Measurements from ENCODE around the gene IGF2BP1.
"Not testable (repeated sequence)": the region's sequence is repeated elsewhere in the genome, so short reads cannot be mapped to it uniquely, and the experiment has no call there.

Gene IGF2BP1

DNA sequence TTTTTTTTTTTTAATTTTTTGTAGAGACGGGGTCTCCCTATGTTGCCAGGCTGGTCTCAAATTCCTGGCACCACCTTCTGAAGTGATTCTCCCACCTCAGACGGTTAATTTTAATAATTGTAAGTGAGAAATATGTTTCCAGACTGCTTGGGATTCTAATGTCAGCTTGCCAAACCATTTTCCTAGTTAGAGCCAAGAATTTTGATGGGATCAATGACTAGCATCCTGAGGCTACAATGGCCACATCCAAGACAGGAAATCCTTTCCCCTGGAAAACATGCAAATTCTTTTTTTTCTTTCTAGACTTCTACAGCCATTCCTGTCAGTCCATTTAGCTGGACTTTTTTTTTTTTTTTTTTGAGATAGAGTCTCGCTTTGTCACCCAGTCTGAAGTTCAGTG lies 32.6 kb downstream of the IGF2BP1 start:
- H3K4me3 ChIP-seq (replicated peaks; ENCODE audit: low read depth, low read length): no peak overlapping the region
- TF ChIP-seq, protein P1, sequence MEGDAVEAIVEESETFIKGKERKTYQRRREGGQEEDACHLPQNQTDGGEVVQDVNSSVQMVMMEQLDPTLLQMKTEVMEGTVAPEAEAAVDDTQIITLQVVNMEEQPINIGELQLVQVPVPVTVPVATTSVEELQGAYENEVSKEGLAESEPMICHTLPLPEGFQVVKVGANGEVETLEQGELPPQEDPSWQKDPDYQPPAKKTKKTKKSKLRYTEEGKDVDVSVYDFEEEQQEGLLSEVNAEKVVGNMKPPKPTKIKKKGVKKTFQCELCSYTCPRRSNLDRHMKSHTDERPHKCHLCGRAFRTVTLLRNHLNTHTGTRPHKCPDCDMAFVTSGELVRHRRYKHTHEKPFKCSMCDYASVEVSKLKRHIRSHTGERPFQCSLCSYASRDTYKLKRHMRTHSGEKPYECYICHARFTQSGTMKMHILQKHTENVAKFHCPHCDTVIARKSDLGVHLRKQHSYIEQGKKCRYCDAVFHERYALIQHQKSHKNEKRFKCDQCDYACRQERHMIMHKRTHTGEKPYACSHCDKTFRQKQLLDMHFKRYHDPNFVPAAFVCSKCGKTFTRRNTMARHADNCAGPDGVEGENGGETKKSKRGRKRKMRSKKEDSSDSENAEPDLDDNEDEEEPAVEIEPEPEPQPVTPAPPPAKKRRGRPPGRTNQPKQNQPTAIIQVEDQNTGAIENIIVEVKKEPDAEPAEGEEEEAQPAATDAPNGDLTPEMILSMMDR (IDR thresholded peaks at IDR 0.05; ENCODE audit: low read depth, low read length, missing control alignments): no peak

DNA sequence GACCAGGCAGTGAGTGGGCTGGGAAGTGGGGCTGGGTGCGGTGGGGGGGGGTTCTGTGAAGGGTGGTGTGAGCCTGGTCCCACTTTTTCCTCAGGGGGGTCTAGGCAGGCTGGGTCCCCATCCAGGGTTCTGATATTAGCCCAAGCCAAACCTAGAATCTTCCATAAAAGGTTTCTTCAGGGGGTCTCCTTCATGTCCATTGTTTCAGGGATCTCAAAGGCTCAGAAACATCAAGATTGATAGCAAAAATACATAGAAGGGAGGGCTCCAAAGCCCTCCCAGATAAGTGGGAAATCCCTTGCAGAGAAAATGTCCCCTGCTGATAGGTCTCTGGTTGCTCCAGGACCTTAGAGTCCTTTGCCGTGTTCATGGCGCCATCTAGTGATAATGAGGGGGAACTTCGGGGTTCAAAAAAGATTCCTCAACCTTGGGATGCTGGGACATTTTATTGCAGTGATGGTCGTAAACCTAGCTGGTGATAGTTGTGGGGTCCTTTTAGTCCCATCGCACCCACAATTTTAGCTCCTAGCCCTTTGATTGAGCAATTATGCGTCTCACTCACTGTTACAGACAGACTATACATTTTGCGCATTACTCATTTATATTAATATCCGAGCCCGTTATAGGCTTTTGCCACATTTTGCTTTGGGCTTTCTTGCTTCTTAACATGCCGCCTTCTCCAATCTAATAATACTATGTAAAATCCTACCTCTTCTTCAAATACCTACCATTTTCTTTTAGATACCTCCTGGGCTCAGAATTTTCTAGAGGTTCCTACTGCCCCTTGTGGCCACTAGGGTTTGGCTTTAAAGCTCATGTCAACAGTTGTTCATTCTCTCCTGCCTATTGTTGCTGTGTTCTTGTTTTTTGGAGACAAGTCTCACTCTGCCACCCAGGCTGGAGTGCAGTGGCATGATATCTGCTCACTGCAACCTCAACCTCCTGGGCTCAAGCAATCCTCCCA lies 35.1 kb downstream of the IGF2BP1 start:
- H3K4me3 ChIP-seq (replicated peaks; ENCODE audit: low read depth, low read length): no peak overlapping the region

More for the DNA sequence above, 32.6 kb downstream of the IGF2BP1 start:
- no peak for DNase-seq (ENCODE audit: extremely low read depth, low read depth)

DNA sequence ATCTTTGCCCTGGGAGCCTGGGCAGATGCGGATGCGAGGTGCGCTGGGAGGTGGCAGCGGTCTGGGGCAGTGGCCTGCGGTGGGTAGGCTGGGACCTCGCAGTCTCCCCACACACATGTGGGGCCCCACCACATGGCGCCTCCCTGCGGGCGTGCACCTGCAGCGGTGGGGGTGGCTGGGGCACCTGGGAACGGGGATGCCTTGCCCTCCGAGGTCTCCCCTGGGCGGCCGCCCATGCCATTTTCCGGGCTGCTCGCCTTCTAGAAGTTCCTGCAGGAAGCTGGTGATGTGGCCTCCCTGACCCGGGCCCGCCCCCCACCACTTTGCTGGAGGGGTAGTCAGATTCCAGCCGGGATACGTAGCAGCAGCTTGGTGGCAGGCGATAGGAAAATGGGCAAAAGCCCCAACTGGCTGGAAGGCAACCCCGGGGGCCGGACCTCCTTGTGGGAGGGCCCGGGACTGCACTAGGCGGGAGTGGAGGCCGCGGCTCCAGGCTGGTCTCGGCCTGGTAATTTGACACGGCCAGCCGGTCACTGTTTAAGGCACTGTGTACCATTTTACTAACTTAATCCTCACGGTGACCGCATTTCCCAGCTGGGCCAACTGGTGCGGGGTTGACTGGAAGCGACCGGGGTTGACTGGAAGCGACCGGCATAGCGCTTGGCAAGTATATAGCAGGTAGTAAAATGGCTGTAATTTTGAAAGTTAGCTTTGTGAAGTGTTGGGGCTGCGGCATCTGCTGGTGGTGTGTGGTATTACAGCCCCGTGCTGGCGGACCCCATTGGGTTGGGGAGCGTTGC lies 38.5 kb downstream of the IGF2BP1 start:
- TF ChIP-seq, protein P1 (IDR thresholded peaks at IDR 0.05; ENCODE audit: low read depth, low read length, missing control alignments): peak; percentile 74
- no peak overlapping the region for H3K4me3 ChIP-seq (replicated peaks; ENCODE audit: low read depth, low read length)
- no peak for DNase-seq (ENCODE audit: extremely low read depth, low read depth)

More for the DNA sequence above, 35.1 kb downstream of the IGF2BP1 start:
- peak; percentile 50 for DNase-seq (ENCODE audit: extremely low read depth, low read depth)
- TF ChIP-seq, protein P1 (IDR thresholded peaks at IDR 0.05; ENCODE audit: low read depth, low read length, missing control alignments): peak; percentile 70

DNA sequence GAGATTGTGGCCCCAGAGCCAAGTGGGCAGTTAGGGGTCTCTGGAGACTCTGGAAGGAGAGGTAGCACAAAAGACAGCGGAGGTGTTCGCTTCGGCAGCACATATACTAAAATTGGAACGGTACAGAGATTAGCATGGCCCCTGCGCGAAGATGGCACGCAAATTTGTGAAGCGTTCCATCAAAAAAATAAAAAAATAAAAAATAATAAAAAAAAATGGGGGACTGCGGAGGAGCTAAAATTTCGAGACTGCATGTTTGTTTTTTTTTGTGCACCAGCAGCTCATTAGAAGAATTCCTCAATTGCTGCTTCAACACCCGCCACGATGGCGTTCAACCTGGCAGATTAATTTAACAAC lies 39.1 kb downstream of the IGF2BP1 start:
- no peak overlapping the region for H3K4me3 ChIP-seq (replicated peaks; ENCODE audit: low read depth, low read length)

DNA sequence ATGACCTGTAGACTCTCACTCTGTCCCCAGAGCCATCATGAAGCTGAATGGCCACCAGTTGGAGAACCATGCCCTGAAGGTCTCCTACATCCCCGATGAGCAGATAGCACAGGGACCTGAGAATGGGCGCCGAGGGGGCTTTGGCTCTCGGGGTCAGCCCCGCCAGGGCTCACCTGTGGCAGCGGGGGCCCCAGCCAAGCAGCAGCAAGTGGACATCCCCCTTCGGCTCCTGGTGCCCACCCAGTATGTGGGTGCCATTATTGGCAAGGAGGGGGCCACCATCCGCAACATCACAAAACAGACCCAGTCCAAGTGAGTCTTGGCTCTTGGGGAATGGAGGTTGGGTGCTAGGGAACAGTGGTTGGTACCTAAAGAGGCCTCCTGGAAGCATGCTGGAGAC lies 41.0 kb downstream of the IGF2BP1 start:
- no peak overlapping the region for H3K4me3 ChIP-seq (replicated peaks; ENCODE audit: low read depth, low read length)
- no peak for DNase-seq (ENCODE audit: extremely low read depth, low read depth)
- TF ChIP-seq, protein P1 (IDR thresholded peaks at IDR 0.05; ENCODE audit: low read depth, low read length, missing control alignments): no peak

More for the DNA sequence above, 39.1 kb downstream of the IGF2BP1 start:
- TF ChIP-seq, protein P1 (IDR thresholded peaks at IDR 0.05; ENCODE audit: low read depth, low read length, missing control alignments): no peak
- no peak for DNase-seq (ENCODE audit: extremely low read depth, low read depth)

DNA sequence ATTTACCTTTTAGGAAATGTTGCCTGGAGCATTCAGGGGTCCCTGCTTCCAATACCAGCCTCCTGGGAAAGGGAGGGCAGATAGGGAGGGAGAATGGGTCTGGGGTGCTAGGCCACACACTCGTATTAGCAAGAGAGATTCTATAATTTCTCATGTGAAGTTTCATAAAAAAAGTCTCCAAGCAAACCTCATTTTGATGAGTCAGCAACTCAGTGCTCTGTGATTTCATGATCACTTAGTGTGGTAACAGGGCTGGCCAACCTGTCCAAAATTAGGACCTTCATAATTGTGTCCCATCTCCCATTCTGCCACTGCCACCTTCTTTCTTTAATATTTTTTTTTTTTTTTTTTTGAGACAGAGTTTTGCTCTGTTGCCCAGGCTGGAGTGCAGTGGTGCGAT lies 41.4 kb downstream of the IGF2BP1 start:
- H3K4me3 ChIP-seq (replicated peaks; ENCODE audit: low read depth, low read length): no peak overlapping the region
- TF ChIP-seq, protein P1 (IDR thresholded peaks at IDR 0.05; ENCODE audit: low read depth, low read length, missing control alignments): no peak
- no peak for DNase-seq (ENCODE audit: extremely low read depth, low read depth)

DNA sequence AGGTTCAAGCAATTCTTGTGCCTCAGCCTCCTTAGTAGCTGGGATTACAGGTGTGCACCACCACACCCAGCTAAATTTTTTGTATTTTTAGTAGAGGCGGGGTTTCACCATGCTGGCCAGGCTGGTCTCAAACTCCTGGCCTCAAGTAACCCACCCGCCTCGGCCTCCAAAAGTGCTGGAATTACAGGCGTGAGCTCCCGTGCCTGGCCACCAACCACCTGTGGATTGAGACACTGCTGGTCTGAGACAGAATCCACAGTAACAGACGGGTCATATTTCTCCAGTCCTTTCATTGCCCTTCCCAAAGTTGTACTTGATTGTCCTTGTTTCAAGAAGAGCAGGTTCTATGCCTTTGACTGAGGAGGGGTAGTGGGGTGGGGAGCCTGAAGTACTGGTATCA lies 42.3 kb downstream of the IGF2BP1 start:
- H3K4me3 ChIP-seq (replicated peaks; ENCODE audit: low read depth, low read length); DNase-seq (ENCODE audit: extremely low read depth, low read depth): not testable (repeated sequence)
